Spinal cord (tissue), 10 donors: ENCODE results near the gene GRIK1. TPM values are rescaled to one million over a fixed set of nuclear protein-coding genes. Genes with fewer than 3 reads are reported as not detected.

ENCODE experiments used
- DNase-seq, 6 donors: peaks; one replicate each; pipeline versions ENCODE4 v3.0.0 to v3.0.0-alpha.2; 2013 to 2015; ENCODE audit warnings: low spot score in 6 of 6, low read depth in 4 of 6
- H3K27ac ChIP-seq: one replicate; pipeline ENCODE4 v1.5.1; 2013; ENCODE audit warnings: low read depth, low read length, control low read depth
- H3K27me3 ChIP-seq: one replicate; pipeline ENCODE4 v1.6.1; 2013; ENCODE audit warnings: low read length; ENCODE audit not compliant: control insufficient read depth, insufficient read depth
- H3K36me3 ChIP-seq: one replicate; pipeline ENCODE4 v1.6.1; 2013; ENCODE audit warnings: low read length; ENCODE audit not compliant: control insufficient read depth, insufficient read depth
- H3K4me1 ChIP-seq: one replicate; pipeline ENCODE4 v1.6.1; 2013; ENCODE audit warnings: low read length; ENCODE audit not compliant: control insufficient read depth, insufficient read depth
- H3K4me3 ChIP-seq: one replicate; pipeline ENCODE4 v1.5.1; 2013; ENCODE audit warnings: low read depth, low read length, control low read depth
- H3K9me3 ChIP-seq: one replicate; pipeline ENCODE4 v1.6.1; 2013; ENCODE audit warnings: low read length; ENCODE audit not compliant: control insufficient read depth, insufficient read depth
- WGBS: methylation state at CpG from one replicate; pipeline ENCODE4 v1.1.5; 2013; ENCODE audit warnings: missing lambda C conversion rate; ENCODE audit not compliant: insufficient coverage; 5-methylcytosine and 5-hydroxymethylcytosine counted together
- polyA plus RNA-seq, 2 donors: library from polyadenylated mRNA; unstranded; fragments of 120-200 nt; gene quantifications; one replicate each; pipeline ENCODE4 v1.2.1, GENCODE V29; 2013; ENCODE audit not compliant: insufficient read length in 2 of 2
- total RNA-seq, 2 donors: library from RNA; depleted of rRNA in 1 of 2; stranded (reverse); fragments of 120-200 nt in 1 of 2; fragments of >200 nt in 1 of 2; gene quantifications; one replicate each; pipeline versions ENCODE4 v1.2.3 to v1.2.4, GENCODE V29; 2013 to 2014
- donor health status: healthy.

Gene GRIK1
- total and polyA plus RNA-seq, 4 donors, result 12.0 to 35.0 (median 29.6) TPM

GRCh38 chr21:29748391-29749167 lies 191.2 kb downstream of the GRIK1 start:
- no peaks in the 10 kb centered on the region for H3K4me1 ChIP-seq
- H3K27me3 ChIP-seq, result no peaks in the 10 kb centered on the region
- H3K9me3 ChIP-seq, result no peaks in the 10 kb centered on the region
- H3K4me3 ChIP-seq, result no peak overlapping the region
- WGBS, result 49% methylated on average over 3 of the region's 8 CpGs
- peak in 2 of 6 donors; percentile 23 to 47 for DNase-seq
- H3K27ac ChIP-seq, result peak overlapping the region; percentile 73
- no peaks in the 10 kb centered on the region for H3K36me3 ChIP-seq

DNA sequence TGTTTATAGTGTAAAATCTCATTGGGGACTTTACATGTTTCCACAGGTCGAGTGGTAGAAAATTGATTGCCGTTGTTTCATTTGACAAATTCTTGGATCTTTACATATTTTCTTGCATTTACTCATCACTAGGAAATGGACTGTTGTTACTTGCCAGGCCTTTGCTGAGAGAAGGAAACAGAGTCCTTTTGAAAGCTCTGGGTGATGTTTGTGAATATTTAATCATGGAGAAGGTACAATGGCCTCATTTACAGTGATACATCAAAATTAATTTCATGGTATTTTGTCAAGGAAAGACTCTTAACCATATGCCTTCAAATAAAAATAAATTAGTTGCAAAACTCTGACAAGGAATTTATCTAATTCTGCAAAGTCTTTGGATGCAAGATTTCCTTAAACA lies 198.0 kb downstream of the GRIK1 start:
- Histone ChIP-seq H3K9me3 (no peaks in the 10 kb centered on the region), H3K27me3 (no peaks in the 10 kb centered on the region), H3K4me1 (no peaks in the 10 kb centered on the region), H3K4me3 (no peak overlapping the region), H3K27ac (no peak overlapping the region), H3K36me3 (no peaks in the 10 kb centered on the region)
- WGBS, result no CpG with 5 or more reads among the region's 2 CpGs
- no peak for DNase-seq

DNA sequence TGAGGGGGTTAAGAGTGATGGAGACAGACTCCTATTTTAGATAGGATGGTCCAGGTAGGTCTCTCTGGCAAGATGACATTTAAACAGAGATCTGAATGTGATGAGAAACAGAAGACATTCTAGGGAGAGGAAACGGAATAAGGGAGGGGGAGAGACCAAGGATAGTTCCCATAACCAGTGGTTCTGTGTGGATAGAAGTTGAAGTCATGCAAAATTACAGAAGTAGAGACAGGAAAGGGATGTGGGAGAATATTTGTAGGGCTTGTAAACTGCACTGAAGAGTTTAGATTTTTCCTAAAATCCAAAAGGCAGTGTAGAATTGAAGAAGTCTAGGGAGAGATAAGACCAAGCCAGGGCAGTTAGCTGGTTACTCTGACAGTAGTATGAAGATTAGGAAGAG lies 200.6 kb downstream of the GRIK1 start:
- no peaks in the 10 kb centered on the region for H3K4me1 ChIP-seq
- H3K9me3 ChIP-seq, result no peaks in the 10 kb centered on the region
- H3K36me3 ChIP-seq, result no peaks in the 10 kb centered on the region
- no peak overlapping the region for H3K4me3 ChIP-seq
- no peak overlapping the region for H3K27ac ChIP-seq
- H3K27me3 ChIP-seq, result no peaks in the 10 kb centered on the region
- WGBS, result 83% methylated on average over 1 of the region's 1 CpG
- no peak for DNase-seq

GRCh38 chr21:29738730-29739129 lies 201.1 kb downstream of the GRIK1 start:
- no CpG with 5 or more reads among the region's 1 CpG for WGBS
- Histone ChIP-seq H3K4me1 (no peaks in the 10 kb centered on the region), H3K27me3 (no peaks in the 10 kb centered on the region), H3K27ac (no peak overlapping the region), H3K36me3 (no peaks in the 10 kb centered on the region), H3K4me3 (no peak overlapping the region), H3K9me3 (no peaks in the 10 kb centered on the region)
- DNase-seq, result no peak

DNA sequence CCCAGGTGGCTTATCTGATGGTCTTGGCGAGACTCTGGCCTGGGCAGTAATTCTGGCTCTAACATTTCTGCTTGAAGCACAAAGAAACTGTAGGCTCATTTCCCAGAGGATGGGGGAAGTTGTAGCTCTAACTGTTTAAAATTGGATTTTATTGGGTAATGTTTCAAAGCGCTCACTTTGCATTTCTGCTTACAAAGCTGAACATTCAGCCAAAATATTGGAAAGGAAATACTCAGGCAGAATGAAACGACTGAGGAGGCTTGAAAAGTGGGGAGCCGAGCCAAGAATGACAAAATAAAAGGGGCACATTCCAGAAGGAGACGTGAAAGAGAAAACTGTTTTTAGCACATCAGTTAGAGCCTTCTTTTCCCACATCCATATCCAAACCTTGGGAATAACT lies 202.6 kb downstream of the GRIK1 start:
- DNase-seq, result peak in 3 of 6 donors; percentile 18 to 94 (median 56)
- peak overlapping the region; percentile 3 for H3K27ac ChIP-seq
- H3K27me3 ChIP-seq, result no peaks in the 10 kb centered on the region
- no peaks in the 10 kb centered on the region for H3K9me3 ChIP-seq
- 38% methylated on average over 1 of the region's 5 CpGs for WGBS
- H3K4me3 ChIP-seq, result no peak overlapping the region
- no peaks in the 10 kb centered on the region for H3K36me3 ChIP-seq
- H3K4me1 ChIP-seq, result no peaks in the 10 kb centered on the region

DNA sequence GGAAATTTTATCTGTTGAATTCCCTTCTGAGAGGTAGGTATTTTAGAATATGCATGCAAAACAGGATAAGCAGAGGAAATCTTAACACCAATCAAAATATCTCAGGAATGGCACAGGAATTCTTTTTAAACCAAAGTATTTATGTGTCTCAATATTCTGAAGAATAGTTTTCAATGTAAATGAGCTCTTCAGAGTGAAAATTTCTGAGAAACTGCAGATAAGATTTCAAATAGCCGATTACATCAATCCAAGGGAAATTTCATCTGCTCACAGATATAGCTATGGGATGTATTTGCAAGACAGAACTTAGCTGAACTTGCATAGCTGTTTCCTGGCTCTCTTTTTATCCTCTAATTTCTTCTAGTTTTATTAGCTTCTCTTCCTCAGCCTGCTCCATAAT lies 209.5 kb downstream of the GRIK1 start:
- no peaks in the 10 kb centered on the region for H3K36me3 ChIP-seq
- no peaks in the 10 kb centered on the region for H3K27me3 ChIP-seq
- WGBS, result no CpG with 5 or more reads among the region's 1 CpG
- no peak for DNase-seq
- H3K9me3 ChIP-seq, result no peaks in the 10 kb centered on the region
- no peak overlapping the region for H3K27ac ChIP-seq
- H3K4me1 ChIP-seq, result no peaks in the 10 kb centered on the region
- H3K4me3 ChIP-seq, result no peak overlapping the region

GRCh38 chr21:29726044-29726443 lies 213.8 kb downstream of the GRIK1 start:
- peak in 1 of 6 donors; percentile 49 for DNase-seq
- H3K27me3 ChIP-seq, result no peaks in the 10 kb centered on the region
- no peaks in the 10 kb centered on the region for H3K9me3 ChIP-seq
- no peaks in the 10 kb centered on the region for H3K4me1 ChIP-seq
- H3K36me3 ChIP-seq, result no peaks in the 10 kb centered on the region
- no peak overlapping the region for H3K4me3 ChIP-seq
- H3K27ac ChIP-seq, result no peak overlapping the region

DNA sequence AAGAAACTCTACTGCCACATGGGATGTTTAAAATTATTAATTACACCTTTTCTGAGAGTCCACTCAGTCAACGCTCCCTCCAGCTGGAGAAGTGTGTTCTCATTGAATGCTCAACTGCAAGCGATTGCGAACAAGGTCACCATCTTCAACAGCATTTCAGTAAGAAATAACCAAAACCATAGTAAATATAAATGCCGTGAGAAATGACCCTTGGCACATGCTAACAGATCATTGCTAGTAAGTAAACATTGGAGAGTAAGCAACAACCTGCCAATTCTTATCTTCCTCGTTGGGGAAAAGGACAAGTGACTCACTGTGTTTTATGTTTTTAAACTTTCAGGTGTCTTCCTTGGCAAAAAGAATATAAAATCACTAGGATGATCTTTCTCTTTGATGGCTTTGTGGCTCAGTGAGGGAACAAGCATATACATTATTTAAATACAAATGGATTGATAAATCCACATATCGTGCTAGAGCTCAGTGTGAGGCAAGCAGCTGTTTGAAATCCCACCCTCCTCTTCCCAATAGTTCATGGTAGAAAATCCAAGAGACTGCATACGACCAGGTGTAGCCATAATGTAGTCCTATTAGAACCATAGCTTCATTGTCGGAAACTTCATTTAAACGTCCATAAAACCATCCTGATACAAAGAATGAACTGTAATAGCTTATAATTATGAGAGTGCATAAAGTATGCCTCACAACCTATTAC lies 214.6 kb downstream of the GRIK1 start:
- no peak for DNase-seq
- WGBS, result 100% methylated on average over 1 of the region's 9 CpGs
- H3K27me3 ChIP-seq, result no peaks in the 10 kb centered on the region

GRCh38 chr21:29721964-29722363 lies 217.8 kb downstream of the GRIK1 start:
- Histone ChIP-seq H3K36me3 (no peaks in the 10 kb centered on the region), H3K4me3 (no peak overlapping the region), H3K27me3 (no peaks in the 10 kb centered on the region), H3K9me3 (no peaks in the 10 kb centered on the region), H3K4me1 (no peaks in the 10 kb centered on the region), H3K27ac (no peak overlapping the region)
- no peak for DNase-seq
- no CpG with 5 or more reads among the region's 2 CpGs for WGBS

More for the DNA sequence above, 214.6 kb downstream of the GRIK1 start:
- Histone ChIP-seq H3K27ac (no peak overlapping the region), H3K4me1 (no peaks in the 10 kb centered on the region), H3K9me3 (no peaks in the 10 kb centered on the region), H3K36me3 (no peaks in the 10 kb centered on the region), H3K4me3 (no peak overlapping the region)

DNA sequence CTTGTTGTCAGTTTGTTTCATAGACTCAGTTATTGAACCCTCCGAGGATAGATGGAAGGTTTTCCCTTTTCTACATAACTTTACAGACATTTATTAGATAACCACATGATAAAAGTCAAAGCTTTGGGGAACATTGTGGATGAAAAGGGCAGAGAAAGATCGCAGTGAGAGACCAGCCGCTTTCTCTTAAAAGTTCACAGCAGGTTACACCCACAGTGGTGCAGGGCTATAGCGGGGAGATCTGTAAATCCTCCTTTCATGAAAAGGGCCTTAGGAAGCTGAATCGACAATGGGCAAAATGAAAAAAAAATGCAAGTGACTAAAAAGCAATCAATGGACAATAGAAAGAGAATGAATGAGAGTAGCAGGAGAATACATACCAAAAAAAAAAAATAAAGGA lies 218.6 kb downstream of the GRIK1 start:
- Histone ChIP-seq H3K9me3 (peaks cover 1% of the 10 kb centered on the region), H3K36me3 (no peaks in the 10 kb centered on the region), H3K27me3 (no peaks in the 10 kb centered on the region), H3K4me1 (no peaks in the 10 kb centered on the region), H3K27ac (no peak overlapping the region), H3K4me3 (no peak overlapping the region)
- WGBS, result 60% methylated on average over 1 of the region's 5 CpGs
- DNase-seq, result no peak
